ENCODE data around the gene IL12A. TPM values are rescaled to one million over a fixed set of nuclear protein-coding genes. Genes with fewer than 3 reads are reported as not detected.

The IL12A gene
- total and polyA plus RNA-seq, 10 of the 15 experiments (the other 5 are each of a cell fraction or from before 2014, with no cell fraction given): 0.50 to 10.9 (median 3.5) TPM

DNA sequence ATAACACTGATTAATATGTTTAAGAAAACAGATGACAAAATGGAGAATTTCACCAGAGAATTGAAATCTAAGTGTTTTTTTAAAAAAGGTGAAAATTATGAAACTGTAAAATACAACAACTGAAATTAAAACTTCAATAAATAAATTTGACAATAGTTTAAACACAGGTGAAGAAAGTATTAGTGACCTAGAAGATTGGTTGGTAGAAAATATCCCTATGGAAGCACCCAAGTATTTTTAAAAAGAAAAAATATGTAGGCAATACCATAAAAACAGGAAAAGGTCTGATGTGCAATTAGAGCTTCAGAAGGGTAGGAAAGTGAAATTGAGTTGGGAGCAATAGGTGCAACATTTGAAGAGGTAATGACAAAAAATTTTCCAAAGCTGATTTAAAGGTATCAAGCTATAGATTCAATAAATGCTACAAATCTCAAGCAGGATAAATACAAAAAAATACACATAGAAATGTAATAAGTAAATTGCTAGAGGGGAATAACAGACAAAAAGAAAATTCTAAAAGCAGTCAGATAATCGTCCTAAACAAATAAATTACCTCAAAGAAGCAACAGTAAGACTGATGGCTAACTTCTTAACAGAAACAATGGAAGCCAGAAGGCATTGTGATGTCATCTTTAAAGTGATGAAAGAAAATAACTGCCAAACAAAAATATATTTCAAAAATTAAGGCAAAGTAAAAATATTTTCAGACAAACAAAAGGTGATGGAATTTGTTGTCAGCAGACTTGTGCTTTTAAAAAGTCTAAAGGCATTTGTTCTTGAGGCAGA, 9.5 kb upstream of the IL12A start:
- ATAC-seq (no peak), DNase-seq (ENCODE audit: low read depth, low spot score) (no peak), FAIRE-seq (no peak)
- in situ Hi-C loops (cut with MboI) (no loop called here), intact Hi-C loops (cut with micrococcal nuclease; ENCODE audit: unreplicated experiment) (no loop called here)
- Histone ChIP-seq H3K4me3 (no peak overlapping the region), H2AFZ (ENCODE audit: control insufficient read depth, low read depth, low read length) (no peak overlapping the region), H4K20me1 (ENCODE audit: control insufficient read depth, insufficient read depth) (no peaks in the 10 kb centered on the region), H3K79me2 (ENCODE audit: control insufficient read depth, insufficient read depth, low read length) (no peaks in the 10 kb centered on the region), H3K9ac (ENCODE audit: control insufficient read depth, insufficient read depth, low read length) (no peak overlapping the region), H3K4me2 (ENCODE audit: control insufficient read depth, insufficient read depth) (no peak overlapping the region), H3K36me3 (ENCODE audit: control insufficient read depth in 2 of 2, insufficient read depth in 2 of 2, low read length in 1 of 2) (no peaks in the 10 kb centered on the region), H3K27ac (ENCODE audit: control insufficient read depth, insufficient read depth) (no peak overlapping the region), H3K9me3 (replicated peaks; ENCODE audit: control insufficient read depth, insufficient read depth, low read length) (no peaks in the 10 kb centered on the region; the same call in 2 of the 3 replicates), H3K27me3 (replicated peaks in 1 of 2; ENCODE audit: control insufficient read depth in 2 of 2, insufficient read depth in 2 of 2, low read length in 1 of 2) (no peaks in the 10 kb centered on the region), H3K4me1 (ENCODE audit: control insufficient read depth, insufficient read depth, low read length) (no peaks in the 10 kb centered on the region)
- ChIA-PET SMC1A (ENCODE audit: uncharacterized antibody, unreplicated experiment) (interaction anchor here (1.0 to 3.9 kb wide), 10 partner anchors 8 to 96 kb away, joined by 3 to 44 read pairs (median 3); partner anchors contain the start of gene IL12A), POLR2A (interaction anchor here (0.7 kb wide), 1 partner anchor 10 kb away, joined by 3 read pairs; no protein-coding TSS in a partner anchor), CTCF (interaction anchor here (0.6 to 9.3 kb wide), 7 partner anchors 8 to 94 kb away, joined by 3 to 75 read pairs (median 8); partner anchors contain the start of gene IL12A), RAD21 (ENCODE audit: unreplicated experiment) (interaction anchor here (0.8 to 1.7 kb wide), 3 partner anchors 9 to 95 kb away, joined by 3 to 4 read pairs (median 3); no protein-coding TSS in a partner anchor)
- WGBS (ENCODE audit: insufficient coverage, insufficient replicate concordance, low lambda C conversion rate, missing lambda C conversion rate): 0% methylated on average over 1 of the region's 1 CpG
- no TSS peak for BruUV-seq (replicated peaks)
- TF ChIP-seq, protein P1, sequence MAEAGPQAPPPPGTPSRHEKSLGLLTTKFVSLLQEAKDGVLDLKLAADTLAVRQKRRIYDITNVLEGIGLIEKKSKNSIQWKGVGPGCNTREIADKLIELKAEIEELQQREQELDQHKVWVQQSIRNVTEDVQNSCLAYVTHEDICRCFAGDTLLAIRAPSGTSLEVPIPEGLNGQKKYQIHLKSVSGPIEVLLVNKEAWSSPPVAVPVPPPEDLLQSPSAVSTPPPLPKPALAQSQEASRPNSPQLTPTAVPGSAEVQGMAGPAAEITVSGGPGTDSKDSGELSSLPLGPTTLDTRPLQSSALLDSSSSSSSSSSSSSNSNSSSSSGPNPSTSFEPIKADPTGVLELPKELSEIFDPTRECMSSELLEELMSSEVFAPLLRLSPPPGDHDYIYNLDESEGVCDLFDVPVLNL (IDR thresholded peaks at IDR 0.05; ENCODE audit: low read depth, low read length): no peak
- TF ChIP-seq MEF2A (IDR thresholded peaks at IDR 0.05; ENCODE audit: insufficient read depth, low read depth, low read length) (no peak), CBX5 (IDR thresholded peaks at IDR 0.05; ENCODE audit: low read depth) (no peak), TCF7 (IDR thresholded peaks at IDR 0.05; ENCODE audit: borderline replicate concordance) (no peak), KDM1A (IDR thresholded peaks at IDR 0.05; ENCODE audit: borderline replicate concordance) (no peak), CREB1 (IDR thresholded peaks at IDR 0.05; ENCODE audit: low read depth) (no peak), BACH1 (IDR thresholded peaks at IDR 0.05; ENCODE audit: borderline replicate concordance) (no peak), ZNF24 (IDR thresholded peaks at IDR 0.05) (no peak), BRCA1 (IDR thresholded peaks at IDR 0.05; ENCODE audit: low read depth, low read length) (no peak), MTA3 (IDR thresholded peaks at IDR 0.05; ENCODE audit: borderline replicate concordance, low read length) (no peak)
- TF ChIP-seq, protein P2, sequence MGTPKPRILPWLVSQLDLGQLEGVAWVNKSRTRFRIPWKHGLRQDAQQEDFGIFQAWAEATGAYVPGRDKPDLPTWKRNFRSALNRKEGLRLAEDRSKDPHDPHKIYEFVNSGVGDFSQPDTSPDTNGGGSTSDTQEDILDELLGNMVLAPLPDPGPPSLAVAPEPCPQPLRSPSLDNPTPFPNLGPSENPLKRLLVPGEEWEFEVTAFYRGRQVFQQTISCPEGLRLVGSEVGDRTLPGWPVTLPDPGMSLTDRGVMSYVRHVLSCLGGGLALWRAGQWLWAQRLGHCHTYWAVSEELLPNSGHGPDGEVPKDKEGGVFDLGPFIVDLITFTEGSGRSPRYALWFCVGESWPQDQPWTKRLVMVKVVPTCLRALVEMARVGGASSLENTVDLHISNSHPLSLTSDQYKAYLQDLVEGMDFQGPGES (IDR thresholded peaks at IDR 0.05): no peak
- TF ChIP-seq, protein P3, sequence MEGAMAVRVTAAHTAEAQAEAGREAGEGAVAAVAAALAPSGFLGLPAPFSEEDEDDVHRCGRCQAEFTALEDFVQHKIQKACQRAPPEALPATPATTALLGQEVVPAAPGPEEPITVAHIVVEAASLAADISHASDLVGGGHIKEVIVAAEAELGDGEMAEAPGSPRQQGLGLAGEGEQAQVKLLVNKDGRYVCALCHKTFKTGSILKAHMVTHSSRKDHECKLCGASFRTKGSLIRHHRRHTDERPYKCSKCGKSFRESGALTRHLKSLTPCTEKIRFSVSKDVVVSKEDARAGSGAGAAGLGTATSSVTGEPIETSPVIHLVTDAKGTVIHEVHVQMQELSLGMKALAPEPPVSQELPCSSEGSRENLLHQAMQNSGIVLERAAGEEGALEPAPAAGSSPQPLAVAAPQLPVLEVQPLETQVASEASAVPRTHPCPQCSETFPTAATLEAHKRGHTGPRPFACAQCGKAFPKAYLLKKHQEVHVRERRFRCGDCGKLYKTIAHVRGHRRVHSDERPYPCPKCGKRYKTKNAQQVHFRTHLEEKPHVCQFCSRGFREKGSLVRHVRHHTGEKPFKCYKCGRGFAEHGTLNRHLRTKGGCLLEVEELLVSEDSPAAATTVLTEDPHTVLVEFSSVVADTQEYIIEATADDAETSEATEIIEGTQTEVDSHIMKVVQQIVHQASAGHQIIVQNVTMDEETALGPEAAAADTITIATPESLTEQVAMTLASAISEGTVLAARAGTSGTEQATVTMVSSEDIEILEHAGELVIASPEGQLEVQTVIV (IDR thresholded peaks at IDR 0.05; ENCODE audit: borderline replicate concordance, partially characterized antibody): no peak
- TF ChIP-seq, protein P4, sequence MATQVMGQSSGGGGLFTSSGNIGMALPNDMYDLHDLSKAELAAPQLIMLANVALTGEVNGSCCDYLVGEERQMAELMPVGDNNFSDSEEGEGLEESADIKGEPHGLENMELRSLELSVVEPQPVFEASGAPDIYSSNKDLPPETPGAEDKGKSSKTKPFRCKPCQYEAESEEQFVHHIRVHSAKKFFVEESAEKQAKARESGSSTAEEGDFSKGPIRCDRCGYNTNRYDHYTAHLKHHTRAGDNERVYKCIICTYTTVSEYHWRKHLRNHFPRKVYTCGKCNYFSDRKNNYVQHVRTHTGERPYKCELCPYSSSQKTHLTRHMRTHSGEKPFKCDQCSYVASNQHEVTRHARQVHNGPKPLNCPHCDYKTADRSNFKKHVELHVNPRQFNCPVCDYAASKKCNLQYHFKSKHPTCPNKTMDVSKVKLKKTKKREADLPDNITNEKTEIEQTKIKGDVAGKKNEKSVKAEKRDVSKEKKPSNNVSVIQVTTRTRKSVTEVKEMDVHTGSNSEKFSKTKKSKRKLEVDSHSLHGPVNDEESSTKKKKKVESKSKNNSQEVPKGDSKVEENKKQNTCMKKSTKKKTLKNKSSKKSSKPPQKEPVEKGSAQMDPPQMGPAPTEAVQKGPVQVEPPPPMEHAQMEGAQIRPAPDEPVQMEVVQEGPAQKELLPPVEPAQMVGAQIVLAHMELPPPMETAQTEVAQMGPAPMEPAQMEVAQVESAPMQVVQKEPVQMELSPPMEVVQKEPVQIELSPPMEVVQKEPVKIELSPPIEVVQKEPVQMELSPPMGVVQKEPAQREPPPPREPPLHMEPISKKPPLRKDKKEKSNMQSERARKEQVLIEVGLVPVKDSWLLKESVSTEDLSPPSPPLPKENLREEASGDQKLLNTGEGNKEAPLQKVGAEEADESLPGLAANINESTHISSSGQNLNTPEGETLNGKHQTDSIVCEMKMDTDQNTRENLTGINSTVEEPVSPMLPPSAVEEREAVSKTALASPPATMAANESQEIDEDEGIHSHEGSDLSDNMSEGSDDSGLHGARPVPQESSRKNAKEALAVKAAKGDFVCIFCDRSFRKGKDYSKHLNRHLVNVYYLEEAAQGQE (IDR thresholded peaks at IDR 0.05; ENCODE audit: low read depth, low read length): no peak
